ENCODE measurements around the gene SPATS2L.

SPATS2L gene

GRCh38 chr2:200378652-200379290, 72.3 kb downstream of the SPATS2L start:
- no peak for DNase-seq (ENCODE audit: low spot score)

- no peak for DNase-seq (ENCODE audit: low spot score)
Observed at GRCh38 chr2:200379481-200380090, 73.1 kb downstream of the SPATS2L start.

- no peak for DNase-seq (ENCODE audit: low spot score)
Observed at GRCh38 chr2:200380091-200380561, 73.6 kb downstream of the SPATS2L start.

- no peak for DNase-seq (ENCODE audit: low spot score)
Observed at GRCh38 chr2:200380833-200381542, 74.5 kb downstream of the SPATS2L start.

- DNase-seq (ENCODE audit: low spot score), result no peak
Observed at GRCh38 chr2:200382874-200383273, 76.4 kb downstream of the SPATS2L start.

GRCh38 chr2:200383380-200384110, 77.1 kb downstream of the SPATS2L start:
- DNase-seq (ENCODE audit: low spot score), result peak; percentile 50

- DNase-seq (ENCODE audit: low spot score), result no peak
Observed at GRCh38 chr2:200385063-200385635, 78.7 kb downstream of the SPATS2L start.

GRCh38 chr2:200393191-200393590, 86.7 kb downstream of the SPATS2L start:
- DNase-seq (ENCODE audit: low spot score), result no peak

GRCh38 chr2:200394045-200394444, 87.6 kb downstream of the SPATS2L start:
- DNase-seq (ENCODE audit: low spot score), result no peak

- DNase-seq (ENCODE audit: low spot score), result no peak
Observed at GRCh38 chr2:200396781-200397242, 90.3 kb downstream of the SPATS2L start.

GRCh38 chr2:200397785-200398184, 91.3 kb downstream of the SPATS2L start:
- no peak for DNase-seq (ENCODE audit: low spot score)

- DNase-seq (ENCODE audit: low spot score), result no peak
Observed at GRCh38 chr2:200399046-200399445, 92.6 kb downstream of the SPATS2L start.

- no peak for DNase-seq (ENCODE audit: low spot score)
Observed at GRCh38 chr2:200399636-200400035, 93.1 kb downstream of the SPATS2L start.

GRCh38 chr2:200403814-200404213, 97.3 kb downstream of the SPATS2L start:
- no peak for DNase-seq (ENCODE audit: low spot score)

GRCh38 chr2:200404615-200405014, 98.1 kb downstream of the SPATS2L start:
- DNase-seq (ENCODE audit: low spot score), result no peak

GRCh38 chr2:200405599-200406298, 99.3 kb downstream of the SPATS2L start:
- DNase-seq (ENCODE audit: low spot score), result no peak

GRCh38 chr2:200406379-200406778, 99.9 kb downstream of the SPATS2L start:
- DNase-seq (ENCODE audit: low spot score), result no peak

- no peak for DNase-seq (ENCODE audit: low spot score)
Observed at GRCh38 chr2:200408428-200409316, 102.2 kb downstream of the SPATS2L start.

- peak; percentile 2 for DNase-seq (ENCODE audit: low spot score)
Observed at GRCh38 chr2:200411831-200412230, 105.3 kb downstream of the SPATS2L start.

- no peak for DNase-seq (ENCODE audit: low spot score)
Observed at GRCh38 chr2:200414367-200414766, 107.9 kb downstream of the SPATS2L start.
